Measurements from ENCODE around the gene SH3RF2.
"Not testable (repeated sequence)": the region's sequence is repeated elsewhere in the genome, so short reads cannot be mapped to it uniquely, and the experiment has no call there.

SH3RF2 gene, protein sequence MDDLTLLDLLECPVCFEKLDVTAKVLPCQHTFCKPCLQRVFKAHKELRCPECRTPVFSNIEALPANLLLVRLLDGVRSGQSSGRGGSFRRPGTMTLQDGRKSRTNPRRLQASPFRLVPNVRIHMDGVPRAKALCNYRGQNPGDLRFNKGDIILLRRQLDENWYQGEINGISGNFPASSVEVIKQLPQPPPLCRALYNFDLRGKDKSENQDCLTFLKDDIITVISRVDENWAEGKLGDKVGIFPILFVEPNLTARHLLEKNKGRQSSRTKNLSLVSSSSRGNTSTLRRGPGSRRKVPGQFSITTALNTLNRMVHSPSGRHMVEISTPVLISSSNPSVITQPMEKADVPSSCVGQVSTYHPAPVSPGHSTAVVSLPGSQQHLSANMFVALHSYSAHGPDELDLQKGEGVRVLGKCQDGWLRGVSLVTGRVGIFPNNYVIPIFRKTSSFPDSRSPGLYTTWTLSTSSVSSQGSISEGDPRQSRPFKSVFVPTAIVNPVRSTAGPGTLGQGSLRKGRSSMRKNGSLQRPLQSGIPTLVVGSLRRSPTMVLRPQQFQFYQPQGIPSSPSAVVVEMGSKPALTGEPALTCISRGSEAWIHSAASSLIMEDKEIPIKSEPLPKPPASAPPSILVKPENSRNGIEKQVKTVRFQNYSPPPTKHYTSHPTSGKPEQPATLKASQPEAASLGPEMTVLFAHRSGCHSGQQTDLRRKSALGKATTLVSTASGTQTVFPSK

GRCh38 chr5:145936401-145937131, at the start of gene SH3RF2:
Gene SH3RF2 (plus strand): TSS chr5:145936578. CDS start chr5:145937929, 1,351 bp downstream.
- peak; percentile 30 for DNase-seq (ENCODE audit: low spot score)

- DNase-seq (ENCODE audit: low spot score): no peak
Observed at GRCh38 chr5:145887217-145887616, 49.2 kb upstream of the SH3RF2 start.

- peak; percentile 70 for DNase-seq (ENCODE audit: low spot score)
Observed at GRCh38 chr5:145887976-145888574, 48.3 kb upstream of the SH3RF2 start.

DNA sequence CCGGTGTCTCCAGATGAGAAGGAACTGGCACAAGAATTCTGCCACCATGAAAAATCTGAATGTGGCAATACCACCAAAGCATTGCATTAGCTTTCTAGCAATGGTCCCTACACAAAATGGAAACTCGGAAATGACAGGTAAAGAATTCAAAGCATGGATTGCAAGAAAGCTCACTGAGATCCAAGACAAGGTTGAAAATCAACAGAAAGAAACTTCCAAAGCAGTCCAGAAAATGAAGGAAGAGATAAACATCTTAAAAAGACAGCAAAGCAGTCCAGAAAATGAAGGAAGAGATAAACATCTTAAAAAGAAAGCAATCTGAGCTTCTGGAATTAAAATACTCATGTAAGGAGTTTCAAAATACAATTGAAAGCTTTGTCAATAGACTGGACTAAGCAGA, 46.8 kb upstream of the SH3RF2 start:
- DNase-seq (ENCODE audit: low spot score): no peak

- not testable (repeated sequence) for DNase-seq (ENCODE audit: low spot score)
Observed at GRCh38 chr5:145891378-145891777, 45.0 kb upstream of the SH3RF2 start.

DNA sequence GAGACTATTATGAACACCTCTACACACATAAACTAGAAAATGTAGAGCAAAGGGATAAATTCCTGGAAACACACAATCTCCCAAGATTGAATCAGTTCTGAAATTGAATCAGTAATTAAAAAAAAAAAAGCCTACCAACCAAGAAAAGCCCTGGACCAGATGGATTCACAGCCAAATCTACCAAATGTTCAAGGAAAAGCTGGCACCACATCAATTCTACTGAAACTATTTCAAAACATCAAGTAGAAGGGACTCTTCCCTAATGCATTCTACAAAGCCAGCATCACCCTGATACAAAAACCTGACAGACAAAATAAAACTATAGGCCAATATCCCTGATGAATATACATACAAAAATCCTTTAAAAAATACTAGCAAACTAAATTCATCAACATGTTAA, 38.2 kb upstream of the SH3RF2 start:
- no peak for DNase-seq (ENCODE audit: low spot score)

GRCh38 chr5:145902421-145902820, 34.0 kb upstream of the SH3RF2 start:
- DNase-seq (ENCODE audit: low spot score): no peak

GRCh38 chr5:145903113-145903512, 33.3 kb upstream of the SH3RF2 start:
- no peak for DNase-seq (ENCODE audit: low spot score)

- DNase-seq (ENCODE audit: low spot score): no peak
Observed at GRCh38 chr5:145903867-145904266, 32.5 kb upstream of the SH3RF2 start.

DNA sequence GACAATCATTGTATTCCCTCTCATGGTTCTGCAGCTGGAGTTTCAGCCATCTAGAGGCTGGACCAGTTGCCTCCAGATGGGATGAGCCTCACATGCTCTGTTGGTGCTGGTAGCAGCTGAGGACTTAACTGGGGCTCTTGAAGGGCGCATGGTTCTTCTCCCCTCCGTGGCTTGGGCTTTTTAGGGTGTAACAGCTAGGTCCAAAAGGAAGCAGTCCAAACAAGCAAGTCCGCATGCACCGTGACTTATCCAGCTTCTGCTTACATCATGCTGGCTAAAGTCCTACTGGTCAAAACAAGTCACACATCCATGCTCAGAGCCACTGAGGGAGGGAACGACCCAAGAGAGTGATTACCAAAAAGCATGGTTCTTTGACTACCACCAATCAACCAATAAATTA, 31.6 kb upstream of the SH3RF2 start:
- no peak for DNase-seq (ENCODE audit: low spot score)

DNA sequence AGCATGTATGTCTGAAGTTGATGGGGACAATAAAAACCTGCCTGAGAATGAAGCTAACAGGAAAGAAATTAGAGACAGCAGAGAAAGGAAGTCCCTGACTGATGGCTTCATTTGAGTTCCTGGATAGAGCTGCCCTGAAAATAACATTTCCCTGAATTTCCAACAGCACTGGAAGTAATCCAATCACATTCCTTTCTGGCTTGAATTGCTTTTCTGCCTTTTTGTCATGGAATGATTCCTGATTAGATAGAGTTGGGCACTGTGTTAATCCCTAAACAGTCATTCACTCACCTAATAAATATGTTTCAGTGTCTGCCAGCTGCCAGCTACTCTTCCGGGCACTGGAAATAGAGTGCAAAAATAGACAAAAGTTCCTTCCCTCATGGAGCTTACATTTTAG, 30.0 kb upstream of the SH3RF2 start:
- no peak for DNase-seq (ENCODE audit: low spot score)

- DNase-seq (ENCODE audit: low spot score): no peak
Observed at GRCh38 chr5:145908206-145908960, 28.0 kb upstream of the SH3RF2 start.

DNA sequence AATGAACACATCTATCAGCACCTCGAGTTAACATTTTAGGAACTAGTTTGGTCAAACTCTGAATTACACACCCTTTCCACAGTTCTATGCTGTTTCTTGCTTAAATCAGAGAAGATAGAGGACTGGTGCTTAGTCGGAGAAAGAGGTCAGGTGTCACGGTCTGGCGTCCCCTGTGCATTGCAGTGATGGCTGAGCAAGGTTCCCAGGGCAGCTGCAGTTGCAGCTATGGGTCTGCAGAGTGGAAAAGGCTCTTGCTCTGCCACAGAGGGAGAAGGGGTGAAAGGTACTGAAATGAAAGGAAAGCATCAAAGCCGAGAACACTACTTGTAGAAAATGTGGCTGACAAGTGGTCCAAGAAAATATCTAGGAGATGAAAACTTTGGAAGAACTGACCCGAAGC, 25.2 kb upstream of the SH3RF2 start:
- DNase-seq (ENCODE audit: low spot score): no peak

GRCh38 chr5:145912019-145912418, 24.4 kb upstream of the SH3RF2 start:
- no peak for DNase-seq (ENCODE audit: low spot score)

- DNase-seq (ENCODE audit: low spot score): no peak
Observed at GRCh38 chr5:145912594-145912993, 23.8 kb upstream of the SH3RF2 start.

- DNase-seq (ENCODE audit: low spot score): no peak
Observed at GRCh38 chr5:145913701-145914100, 22.7 kb upstream of the SH3RF2 start.

DNA sequence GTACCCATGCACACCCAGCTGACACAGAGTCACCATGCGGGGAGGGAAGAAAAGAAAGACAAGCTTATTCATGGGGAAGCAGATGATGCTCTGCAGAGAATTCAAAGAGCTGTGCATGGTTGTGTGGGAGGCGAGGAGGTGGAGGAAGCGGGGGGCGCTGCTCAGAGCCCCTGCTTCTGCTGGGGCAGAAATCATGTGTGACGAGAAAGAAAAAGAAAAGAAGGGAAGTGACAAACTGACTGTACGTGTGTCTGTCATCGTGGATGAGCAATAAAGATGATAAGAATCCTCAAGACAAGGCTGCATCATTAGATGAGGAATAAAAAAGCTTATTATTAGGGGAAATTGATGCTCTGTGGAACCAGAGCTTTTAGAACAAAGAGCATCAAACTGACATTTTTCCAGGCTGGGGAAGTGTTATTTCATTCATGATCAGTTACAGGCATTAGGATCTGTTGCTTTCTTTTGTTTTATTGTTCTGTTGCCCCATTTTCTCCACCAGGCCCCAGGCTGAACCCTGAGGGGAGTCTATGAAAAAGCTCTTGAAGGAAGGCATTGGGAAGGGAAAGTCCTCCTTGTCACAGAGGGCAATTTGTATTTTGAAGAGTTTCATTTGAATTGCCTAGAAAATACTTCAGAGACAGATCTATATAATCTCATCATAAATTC, 20.3 kb upstream of the SH3RF2 start:
- no peak for DNase-seq (ENCODE audit: low spot score)

DNA sequence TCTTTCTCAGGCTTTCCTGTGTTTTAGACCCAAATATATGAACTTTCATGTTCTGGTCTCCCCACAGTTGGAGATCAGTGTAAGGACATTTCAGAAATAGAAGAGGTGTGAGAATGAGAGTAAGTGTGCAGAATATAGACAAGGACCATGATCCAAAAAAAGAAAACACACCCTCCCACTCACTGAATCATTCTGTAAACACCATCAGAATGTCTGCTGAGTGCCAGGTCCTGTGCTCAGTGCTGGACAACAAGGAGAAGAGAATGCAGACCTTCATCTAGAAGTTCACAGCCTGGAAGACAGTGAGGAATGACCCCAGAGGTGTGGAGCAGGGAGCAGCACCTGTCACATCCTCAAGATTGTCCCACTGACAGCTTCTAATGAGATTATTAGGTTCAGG, 19.1 kb upstream of the SH3RF2 start:
- DNase-seq (ENCODE audit: low spot score): no peak

- no peak for DNase-seq (ENCODE audit: low spot score)
Observed at GRCh38 chr5:145918397-145918796, 18.0 kb upstream of the SH3RF2 start.

GRCh38 chr5:145919413-145919812, 17.0 kb upstream of the SH3RF2 start:
- DNase-seq (ENCODE audit: low spot score): no peak
